HG03575 (cell line): Measurements from ENCODE around the gene FAM124A.

Experiments
- ATAC-seq: cut with Tn5 transposase; IDR thresholded peaks from one replicate; pipeline ENCODE4 v1.9.1; 2021; ENCODE audit not compliant: unreplicated experiment, insufficient number of reproducible peaks, low FRiP score; ENCODE audit errors: extremely low read depth

The FAM124A gene

GRCh38 chr13:51323824-51324511 is 101.8 kb downstream of the FAM124A start:
- ATAC-seq = no peak

GRCh38 chr13:51324714-51325420 is 102.7 kb downstream of the FAM124A start:
- no peak for ATAC-seq

- ATAC-seq = no peak
These were observed 103.6 kb downstream of the FAM124A start for GRCh38 chr13:51325837-51326236.

GRCh38 chr13:51326777-51327176 is 104.6 kb downstream of the FAM124A start:
- no peak for ATAC-seq

GRCh38 chr13:51327961-51328360 is 105.8 kb downstream of the FAM124A start:
- ATAC-seq = no peak

- no peak for ATAC-seq
These were observed 106.3 kb downstream of the FAM124A start for GRCh38 chr13:51328488-51328887.

- no peak for ATAC-seq
These were observed 107.4 kb downstream of the FAM124A start for GRCh38 chr13:51329606-51330005.

- ATAC-seq = no peak
These were observed 108.6 kb downstream of the FAM124A start for GRCh38 chr13:51330791-51331190.

- no peak for ATAC-seq
These were observed 109.2 kb downstream of the FAM124A start for GRCh38 chr13:51331354-51331861.

GRCh38 chr13:51332566-51333361 is 110.6 kb downstream of the FAM124A start:
- no peak for ATAC-seq

- no peak for ATAC-seq
These were observed 111.2 kb downstream of the FAM124A start for GRCh38 chr13:51333421-51333820.

GRCh38 chr13:51333826-51334225 is 111.6 kb downstream of the FAM124A start:
- no peak for ATAC-seq
